Memory B cell (primary cell): ENCODE data around the gene SERTAD2.

Experiments
- ATAC-seq: fragments of 150-1000 bp; cut with Tn5 transposase; 2 replicates; pipeline ENCODE4 v1.10.0; 2021; ENCODE audit warnings: low read depth, mild to moderate bottlenecking, moderate library complexity
- DNase-seq, 2 donors: peaks; one replicate each; pipeline ENCODE4 v3.0.0; 2022; ENCODE audit warnings: low spot score in 2 of 2
- H3K27ac Mint-ChIP-seq: one replicate; pipeline ENCODE4 v1.8.0; 2022; ENCODE audit warnings: mild to moderate bottlenecking, moderate library complexity, mixed read lengths
- H3K27me3 Mint-ChIP-seq: one replicate; pipeline ENCODE4 v1.8.0; 2022; ENCODE audit warnings: mixed read lengths
- H3K36me3 Mint-ChIP-seq: one replicate; pipeline ENCODE4 v1.8.0; 2022; ENCODE audit warnings: mild to moderate bottlenecking, mixed read lengths
- H3K4me1 Mint-ChIP-seq: one replicate; pipeline ENCODE4 v1.8.0; 2022; ENCODE audit warnings: mixed read lengths
- H3K4me3 Mint-ChIP-seq: one replicate; pipeline ENCODE4 v1.8.0; 2022; ENCODE audit warnings: mild to moderate bottlenecking, moderate library complexity, mixed read lengths
- H3K9me3 Mint-ChIP-seq: one replicate; pipeline ENCODE4 v1.8.0; 2022; ENCODE audit warnings: mixed read lengths

The SERTAD2 gene

DNA sequence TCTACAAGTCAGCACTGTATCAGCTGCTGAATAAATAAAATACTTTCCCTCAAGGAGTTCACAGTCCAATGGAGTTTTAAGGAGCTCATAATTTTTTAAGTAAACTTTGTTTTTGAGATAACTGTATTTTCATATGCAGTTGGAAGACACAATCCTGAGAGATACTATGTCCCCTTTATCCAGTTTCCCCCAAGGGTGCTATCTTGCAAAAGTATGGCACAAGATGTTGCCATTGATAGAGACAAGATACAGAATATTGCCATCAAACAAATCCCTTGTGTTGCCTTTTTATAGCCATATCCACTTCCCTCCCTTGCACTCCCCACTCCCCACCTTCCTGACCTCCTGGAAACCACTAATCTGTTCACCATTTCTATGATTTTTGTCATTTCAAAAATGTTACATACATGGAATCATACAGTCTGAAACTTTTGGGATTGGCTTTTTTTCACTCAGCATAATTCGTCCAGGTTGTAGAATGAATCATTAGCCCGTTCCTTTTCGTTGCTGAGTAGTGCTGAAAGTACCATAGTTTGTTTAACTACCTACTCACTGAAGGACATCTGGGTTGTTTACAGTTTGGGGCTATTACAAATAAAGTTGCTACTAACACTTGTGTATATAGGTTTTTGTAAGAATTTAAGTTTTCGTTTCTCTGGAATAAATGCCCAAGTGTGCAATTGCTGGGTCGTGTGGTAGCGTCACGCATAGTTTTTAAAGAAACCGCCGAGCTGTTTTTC lies 30.2 kb upstream of the SERTAD2 start:
- ATAC-seq (no peak), DNase-seq (no peak)
- Mint-ChIP-seq H3K36me3 (peaks cover 5% of the 10 kb centered on the region), H3K9me3 (no peaks in the 10 kb centered on the region), H3K4me1 (peaks cover 22% of the 10 kb centered on the region), H3K4me3 (no peak overlapping the region), H3K27ac (no peak overlapping the region), H3K27me3 (no peaks in the 10 kb centered on the region)

- ATAC-seq, result peak; percentile 81
- DNase-seq, result no peak
- Mint-ChIP-seq H3K27ac (peak overlapping the region; percentile 15), H3K9me3 (no peaks in the 10 kb centered on the region), H3K4me1 (peaks cover 22% of the 10 kb centered on the region), H3K27me3 (no peaks in the 10 kb centered on the region), H3K4me3 (peak overlapping the region; percentile 1), H3K36me3 (peaks cover 2% of the 10 kb centered on the region)
Observed at GRCh38 chr2:64681479-64681967, 27.8 kb upstream of the SERTAD2 start.

GRCh38 chr2:64679673-64680425 lies 26.1 kb upstream of the SERTAD2 start:
- DNase-seq (no peak), ATAC-seq (no peak)
- no peaks in the 10 kb centered on the region for H3K27me3 Mint-ChIP-seq
- no peak overlapping the region for H3K4me3 Mint-ChIP-seq
- peaks cover 22% of the 10 kb centered on the region for H3K4me1 Mint-ChIP-seq
- no peaks in the 10 kb centered on the region for H3K9me3 Mint-ChIP-seq
- no peak overlapping the region for H3K27ac Mint-ChIP-seq
- peaks cover 2% of the 10 kb centered on the region for H3K36me3 Mint-ChIP-seq

DNA sequence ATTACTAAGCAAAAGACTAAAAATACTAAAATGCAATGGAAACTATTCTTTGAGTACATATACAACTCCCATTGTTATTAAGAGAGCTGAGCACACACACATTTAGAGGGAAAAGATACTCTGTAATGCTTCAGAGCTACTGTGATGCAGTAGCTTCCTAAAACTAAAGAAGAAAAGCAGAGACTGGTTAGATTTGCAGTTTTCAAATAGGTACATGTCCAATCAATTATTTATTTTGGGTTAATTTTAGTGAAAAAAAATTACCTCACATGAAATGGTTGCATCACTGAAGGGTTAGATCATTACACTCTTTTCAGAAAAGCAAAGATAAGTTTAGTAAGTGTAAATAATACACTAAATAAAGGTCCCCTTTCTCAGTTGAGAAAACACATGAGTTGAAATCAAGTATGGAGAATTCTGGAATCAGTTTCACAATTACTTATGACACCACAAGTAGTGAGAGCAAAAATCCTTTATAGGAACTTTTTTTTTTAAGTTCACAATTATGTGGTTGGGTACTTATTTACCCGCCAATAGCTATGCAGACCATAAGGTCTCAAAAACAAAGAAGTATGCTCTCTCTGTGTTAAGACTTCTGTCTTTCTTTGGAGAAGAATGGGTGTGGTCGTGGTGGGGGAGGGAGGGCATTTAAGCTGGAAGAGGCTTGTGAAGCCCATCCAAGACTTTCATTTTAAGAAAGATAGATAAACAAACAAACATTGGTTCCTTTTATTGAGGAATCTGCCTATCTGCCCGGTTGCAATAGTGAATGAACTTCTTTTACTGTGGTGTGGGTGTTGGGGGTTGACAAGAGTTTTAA lies 25.3 kb upstream of the SERTAD2 start:
- Mint-ChIP-seq H3K27ac (peak overlapping the region; percentile 17), H3K9me3 (no peaks in the 10 kb centered on the region), H3K4me3 (no peak overlapping the region), H3K36me3 (peaks cover 2% of the 10 kb centered on the region), H3K4me1 (peaks cover 22% of the 10 kb centered on the region), H3K27me3 (no peaks in the 10 kb centered on the region)
- ATAC-seq (no peak), DNase-seq (no peak)

DNA sequence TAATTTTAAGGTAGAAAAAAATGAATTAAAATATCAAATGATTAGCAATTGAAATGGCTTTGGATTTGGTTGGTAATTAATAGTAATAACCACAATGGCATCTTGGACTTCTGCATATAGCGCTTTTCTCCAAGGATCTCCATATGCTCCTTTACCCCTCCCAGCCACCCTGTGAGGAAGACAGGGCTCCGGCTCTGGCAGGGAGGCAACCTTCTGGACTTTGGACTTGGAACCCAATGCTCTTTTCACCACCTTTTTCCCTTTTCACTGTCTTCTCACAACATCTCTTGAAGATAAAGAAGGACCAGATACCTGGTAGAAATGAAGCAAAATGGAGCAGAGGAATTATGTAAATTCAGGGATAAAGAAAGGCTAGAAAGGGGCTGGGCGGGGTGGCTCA lies 23.8 kb upstream of the SERTAD2 start:
- H3K9me3 Mint-ChIP-seq, result no peaks in the 10 kb centered on the region
- H3K27me3 Mint-ChIP-seq, result no peaks in the 10 kb centered on the region
- no peak overlapping the region for H3K27ac Mint-ChIP-seq
- H3K4me1 Mint-ChIP-seq, result peaks cover 24% of the 10 kb centered on the region
- peaks cover 2% of the 10 kb centered on the region for H3K36me3 Mint-ChIP-seq
- ATAC-seq (no peak), DNase-seq (no peak)
- no peak overlapping the region for H3K4me3 Mint-ChIP-seq

DNA sequence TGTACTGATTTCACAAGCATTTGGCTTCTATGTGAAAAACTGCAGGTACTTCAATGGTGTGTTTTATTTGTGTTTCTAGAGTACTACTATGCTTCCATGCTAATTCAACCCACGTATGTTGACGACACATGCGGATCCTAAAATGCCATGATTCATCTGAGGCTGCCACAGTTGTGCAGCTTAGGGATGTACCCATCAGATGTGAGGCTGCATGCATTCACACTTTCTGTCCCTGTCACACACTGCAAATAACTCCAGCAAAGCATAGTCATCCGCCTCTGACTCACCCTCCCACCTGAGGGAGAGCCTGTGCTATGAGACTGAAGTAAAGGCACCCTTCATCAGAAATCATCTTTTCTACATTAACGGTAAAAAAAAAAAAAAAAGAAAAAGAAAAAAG lies 22.1 kb upstream of the SERTAD2 start:
- no peak for ATAC-seq
- Mint-ChIP-seq H3K27ac (no peak overlapping the region), H3K4me1 (peaks cover 17% of the 10 kb centered on the region), H3K4me3 (no peak overlapping the region), H3K27me3 (no peaks in the 10 kb centered on the region), H3K36me3 (peaks cover 2% of the 10 kb centered on the region), H3K9me3 (no peaks in the 10 kb centered on the region)
- no peak for DNase-seq

DNA sequence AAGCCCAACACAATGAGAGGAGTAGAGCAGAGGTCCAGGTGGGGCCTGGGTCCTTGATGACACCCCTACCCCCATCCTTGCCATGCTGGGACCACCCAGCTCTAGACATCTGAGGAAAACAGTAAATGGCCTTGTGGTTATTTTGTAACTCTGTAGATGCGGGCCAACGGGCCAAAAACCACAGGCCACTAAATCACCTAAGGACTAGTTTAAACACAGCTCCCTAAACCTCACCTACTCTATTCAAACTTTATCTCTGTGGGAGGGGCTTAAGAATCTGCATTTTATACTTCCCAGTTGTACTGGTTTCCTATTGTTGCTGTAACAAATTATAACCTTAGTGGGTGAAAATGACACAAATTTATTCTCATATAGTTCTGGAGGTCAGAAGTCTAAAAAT lies 19.0 kb upstream of the SERTAD2 start:
- Mint-ChIP-seq H3K9me3 (no peaks in the 10 kb centered on the region), H3K4me3 (no peak overlapping the region), H3K36me3 (peaks cover 2% of the 10 kb centered on the region), H3K4me1 (peaks cover 18% of the 10 kb centered on the region), H3K27ac (no peak overlapping the region), H3K27me3 (no peaks in the 10 kb centered on the region)
- DNase-seq (no peak), ATAC-seq (no peak)

DNA sequence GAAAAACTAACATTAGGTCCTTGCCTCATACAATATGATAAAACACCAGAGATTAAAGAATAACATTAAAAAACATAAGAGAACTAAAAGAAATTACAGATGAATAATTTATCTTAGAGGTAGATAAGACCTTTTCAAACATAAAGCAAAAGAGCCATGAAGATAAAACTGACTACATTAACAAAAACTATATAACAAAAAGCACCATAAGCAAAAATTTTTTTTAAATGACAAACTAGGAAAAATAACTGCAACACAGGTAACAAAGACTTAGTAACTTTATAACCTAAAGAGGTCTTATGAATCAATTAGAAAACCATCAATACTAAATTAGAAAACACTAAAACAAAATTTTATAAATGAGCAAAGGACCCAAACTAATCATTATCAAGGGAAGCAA lies 16.3 kb upstream of the SERTAD2 start:
- Mint-ChIP-seq H3K27ac (no peak overlapping the region), H3K27me3 (no peaks in the 10 kb centered on the region), H3K4me1 (peaks cover 29% of the 10 kb centered on the region), H3K4me3 (no peak overlapping the region), H3K36me3 (no peaks in the 10 kb centered on the region), H3K9me3 (no peaks in the 10 kb centered on the region)
- no peak for DNase-seq
- no peak for ATAC-seq

GRCh38 chr2:64669288-64669687 lies 15.6 kb upstream of the SERTAD2 start:
- peaks cover 29% of the 10 kb centered on the region for H3K4me1 Mint-ChIP-seq
- DNase-seq (no peak), ATAC-seq (no peak)
- no peaks in the 10 kb centered on the region for H3K36me3 Mint-ChIP-seq
- no peaks in the 10 kb centered on the region for H3K27me3 Mint-ChIP-seq
- no peaks in the 10 kb centered on the region for H3K9me3 Mint-ChIP-seq
- H3K4me3 Mint-ChIP-seq, result no peak overlapping the region
- H3K27ac Mint-ChIP-seq, result no peak overlapping the region

- H3K27me3 Mint-ChIP-seq, result no peaks in the 10 kb centered on the region
- H3K4me1 Mint-ChIP-seq, result peaks cover 32% of the 10 kb centered on the region
- ATAC-seq (no peak), DNase-seq (no peak)
- no peak overlapping the region for H3K27ac Mint-ChIP-seq
- no peaks in the 10 kb centered on the region for H3K36me3 Mint-ChIP-seq
- no peak overlapping the region for H3K4me3 Mint-ChIP-seq
- no peaks in the 10 kb centered on the region for H3K9me3 Mint-ChIP-seq
Observed at GRCh38 chr2:64668542-64668941, 14.8 kb upstream of the SERTAD2 start.

- ATAC-seq (peak; percentile 48), DNase-seq (no peak)
- H3K27ac Mint-ChIP-seq, result peak overlapping the region; percentile 85
- no peaks in the 10 kb centered on the region for H3K27me3 Mint-ChIP-seq
- no peaks in the 10 kb centered on the region for H3K36me3 Mint-ChIP-seq
- peaks cover 30% of the 10 kb centered on the region for H3K4me1 Mint-ChIP-seq
- H3K9me3 Mint-ChIP-seq, result no peaks in the 10 kb centered on the region
- peak overlapping the region; percentile 58 for H3K4me3 Mint-ChIP-seq
Observed at GRCh38 chr2:64667535-64667934, 13.8 kb upstream of the SERTAD2 start.

- DNase-seq (no peak), ATAC-seq (peak; percentile 14)
- peak overlapping the region; percentile 58 for H3K4me3 Mint-ChIP-seq
- peak overlapping the region; percentile 85 for H3K27ac Mint-ChIP-seq
- no peaks in the 10 kb centered on the region for H3K27me3 Mint-ChIP-seq
- H3K36me3 Mint-ChIP-seq, result no peaks in the 10 kb centered on the region
- peaks cover 31% of the 10 kb centered on the region for H3K4me1 Mint-ChIP-seq
- H3K9me3 Mint-ChIP-seq, result no peaks in the 10 kb centered on the region
Observed at GRCh38 chr2:64666810-64667438, 13.2 kb upstream of the SERTAD2 start.

- H3K9me3 Mint-ChIP-seq, result no peaks in the 10 kb centered on the region
- H3K27me3 Mint-ChIP-seq, result no peaks in the 10 kb centered on the region
- ATAC-seq (no peak), DNase-seq (no peak)
- H3K27ac Mint-ChIP-seq, result peak overlapping the region; percentile 35
- H3K4me3 Mint-ChIP-seq, result no peak overlapping the region
- peaks cover 27% of the 10 kb centered on the region for H3K4me1 Mint-ChIP-seq
- H3K36me3 Mint-ChIP-seq, result no peaks in the 10 kb centered on the region
Observed at GRCh38 chr2:64665709-64666108, 12.0 kb upstream of the SERTAD2 start.
